Endothelial cell of umbilical vein (primary cell): Measurements from ENCODE around the gene SOHLH2.

Source experiments
- EZH2 ChIP-seq: IDR thresholded peaks from 2 replicates; pipeline ENCODE4 v1.6.1; 2012; ENCODE audit warnings: borderline replicate concordance, low read depth, mild to moderate bottlenecking, moderate library complexity, low read length, inconsistent platforms; ENCODE audit not compliant: severe bottlenecking
- FOS ChIP-seq: IDR thresholded peaks from 2 replicates; pipeline ENCODE4 v1.6.1; 2011; ENCODE audit warnings: mild to moderate bottlenecking, low read length, moderate library complexity, borderline replicate concordance; ENCODE audit not compliant: insufficient read depth
- POLR2A ChIP-seq: IDR thresholded peaks from 2 replicates; pipeline ENCODE4 v1.6.1; 2012; ENCODE audit warnings: low read depth, mild to moderate bottlenecking, control low read depth, low read length
- POLR2AphosphoS5 ChIP-seq: IDR thresholded peaks from 2 replicates; pipeline ENCODE4 v1.6.1; 2012; ENCODE audit warnings: low read depth, mild to moderate bottlenecking, control low read depth, low read length, moderate library complexity; ENCODE audit not compliant: insufficient read depth
- TF ChIP-seq, protein P1 (sequence below), 2 donors: IDR thresholded peaks; 1 replicate in 1 of 2; 2 replicates in 1 of 2; pipeline ENCODE4 v1.5.1; 2011; ENCODE audit warnings: low read length in 2 of 2, mild to moderate bottlenecking in 2 of 2, moderate library complexity in 2 of 2, control low read depth in 1 of 2, inconsistent platforms in 1 of 2, low read depth in 1 of 2; ENCODE audit not compliant: insufficient read depth in 1 of 2; ENCODE audit errors: extremely low read depth in 1 of 2

- TF ChIP-seq FOS (no peak), POLR2A (no peak), EZH2 (no peak), POLR2AphosphoS5 (no peak)
- TF ChIP-seq, protein P1, sequence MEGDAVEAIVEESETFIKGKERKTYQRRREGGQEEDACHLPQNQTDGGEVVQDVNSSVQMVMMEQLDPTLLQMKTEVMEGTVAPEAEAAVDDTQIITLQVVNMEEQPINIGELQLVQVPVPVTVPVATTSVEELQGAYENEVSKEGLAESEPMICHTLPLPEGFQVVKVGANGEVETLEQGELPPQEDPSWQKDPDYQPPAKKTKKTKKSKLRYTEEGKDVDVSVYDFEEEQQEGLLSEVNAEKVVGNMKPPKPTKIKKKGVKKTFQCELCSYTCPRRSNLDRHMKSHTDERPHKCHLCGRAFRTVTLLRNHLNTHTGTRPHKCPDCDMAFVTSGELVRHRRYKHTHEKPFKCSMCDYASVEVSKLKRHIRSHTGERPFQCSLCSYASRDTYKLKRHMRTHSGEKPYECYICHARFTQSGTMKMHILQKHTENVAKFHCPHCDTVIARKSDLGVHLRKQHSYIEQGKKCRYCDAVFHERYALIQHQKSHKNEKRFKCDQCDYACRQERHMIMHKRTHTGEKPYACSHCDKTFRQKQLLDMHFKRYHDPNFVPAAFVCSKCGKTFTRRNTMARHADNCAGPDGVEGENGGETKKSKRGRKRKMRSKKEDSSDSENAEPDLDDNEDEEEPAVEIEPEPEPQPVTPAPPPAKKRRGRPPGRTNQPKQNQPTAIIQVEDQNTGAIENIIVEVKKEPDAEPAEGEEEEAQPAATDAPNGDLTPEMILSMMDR (IDR thresholded peaks at IDR 0.05; ENCODE audit: extremely low read depth in 1 of 2, insufficient read depth in 1 of 2, low read depth in 1 of 2, low read length in 2 of 2) = no peak
These were observed 80.3 kb downstream of the SOHLH2 start for GRCh38 chr13:36133950-36134626.
